Activated naive CD4-positive, alpha-beta T cell treated with anti-CD3 and anti-CD28 coated beads, Interleukin-2, amount 50 U/mL, for 24 hours (primary cell): ENCODE results near the gene PIMREG.

Source experiments
- H3K27ac Mint-ChIP-seq: one replicate; pipeline ENCODE4 v1.8.0; 2021; ENCODE audit warnings: mild to moderate bottlenecking, mixed read lengths
- H3K27me3 Mint-ChIP-seq: one replicate; pipeline ENCODE4 v1.8.0; 2021; ENCODE audit warnings: mixed read lengths
- H3K36me3 Mint-ChIP-seq: one replicate; pipeline ENCODE4 v1.8.0; 2021; ENCODE audit warnings: mixed read lengths
- H3K4me1 Mint-ChIP-seq: one replicate; pipeline ENCODE4 v1.8.0; 2021; ENCODE audit warnings: mixed read lengths
- H3K4me3 Mint-ChIP-seq: one replicate; pipeline ENCODE4 v1.8.0; 2021; ENCODE audit warnings: mild to moderate bottlenecking, mixed read lengths
- H3K9me3 Mint-ChIP-seq: one replicate; pipeline ENCODE4 v1.8.0; 2021; ENCODE audit warnings: mixed read lengths

Gene PIMREG, protein sequence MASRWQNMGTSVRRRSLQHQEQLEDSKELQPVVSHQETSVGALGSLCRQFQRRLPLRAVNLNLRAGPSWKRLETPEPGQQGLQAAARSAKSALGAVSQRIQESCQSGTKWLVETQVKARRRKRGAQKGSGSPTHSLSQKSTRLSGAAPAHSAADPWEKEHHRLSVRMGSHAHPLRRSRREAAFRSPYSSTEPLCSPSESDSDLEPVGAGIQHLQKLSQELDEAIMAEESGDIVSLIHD

DNA sequence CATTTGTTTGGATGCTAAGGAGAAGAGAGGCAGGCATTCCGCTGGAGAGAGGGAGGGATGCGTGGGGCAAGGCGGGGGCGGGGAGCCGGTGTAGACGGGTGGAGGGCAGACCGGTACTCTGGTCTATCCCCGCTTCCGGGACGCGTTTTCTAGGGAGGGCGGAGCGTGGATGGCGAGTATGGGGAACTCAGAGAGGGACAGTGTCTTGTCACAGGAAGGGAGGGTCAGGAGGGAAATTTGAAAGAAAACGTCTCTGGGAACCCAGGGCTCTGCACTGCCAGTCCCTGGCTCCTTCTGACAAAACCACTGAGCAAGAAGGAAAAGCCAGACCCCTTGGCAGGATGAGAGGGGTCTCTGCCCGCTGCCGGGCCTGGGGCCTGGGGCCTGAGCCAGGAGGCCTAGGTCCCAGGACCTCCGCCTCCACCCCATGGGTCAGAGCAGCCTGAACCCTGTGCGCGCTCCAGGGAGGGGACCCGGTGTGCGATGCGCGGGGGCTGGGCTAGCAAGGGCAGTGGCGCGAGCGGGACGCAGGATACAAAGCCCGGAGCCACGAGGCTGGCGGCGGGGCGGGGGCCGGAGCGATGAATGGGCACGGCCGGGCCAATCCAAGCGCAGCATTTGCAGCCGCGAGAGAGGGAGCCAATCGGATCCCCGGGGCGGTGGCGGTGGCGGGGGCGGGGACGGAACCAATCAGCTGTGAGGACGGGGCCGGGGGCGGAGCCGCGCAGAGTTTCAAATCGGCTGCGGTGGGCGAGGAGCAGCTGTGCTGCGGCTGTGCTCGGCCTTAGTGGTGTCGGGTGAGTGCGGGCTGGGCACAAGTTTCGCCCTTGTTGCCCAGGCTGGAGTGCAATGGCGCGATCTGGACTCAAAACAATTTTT is at the start of gene PIMREG:
TSS of gene PIMREG (plus strand) at position 764 of the 879 bp plus-strand sequence. CDS start 656 bp downstream, outside the sequence.
- H3K27ac Mint-ChIP-seq: peak within 1 kb of the TSS; percentile 97
- no peaks in the 10 kb centered on the region for H3K36me3 Mint-ChIP-seq
- H3K27me3 Mint-ChIP-seq: no peaks in the 10 kb centered on the region
- peaks cover 14% of the 10 kb centered on the region for H3K4me1 Mint-ChIP-seq
- H3K4me3 Mint-ChIP-seq: peak within 1 kb of the TSS; percentile 96
- H3K9me3 Mint-ChIP-seq: no peaks in the 10 kb centered on the region

DNA sequence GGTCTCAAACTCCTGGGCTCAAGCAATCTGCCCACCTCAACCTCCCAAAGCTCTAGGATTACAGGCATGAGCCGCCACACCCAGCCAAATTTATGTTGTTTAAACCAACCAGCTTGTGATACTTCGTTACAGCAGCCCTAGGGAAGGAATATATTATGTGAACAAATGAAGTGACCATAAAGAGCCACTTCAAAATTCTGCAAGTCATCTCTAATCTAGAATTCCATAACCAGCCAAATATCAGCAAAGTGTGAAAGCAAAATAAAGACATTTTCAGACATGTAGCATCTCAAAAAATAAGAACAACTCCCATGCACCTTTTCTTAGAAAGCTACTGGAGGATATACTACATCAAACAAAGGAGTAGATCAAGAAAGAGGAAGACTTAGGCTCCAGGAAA is 45.3 kb upstream of the PIMREG start:
- Mint-ChIP-seq H3K9me3 (no peaks in the 10 kb centered on the region), H3K27ac (no peak overlapping the region), H3K36me3 (no peaks in the 10 kb centered on the region), H3K4me3 (no peak overlapping the region), H3K4me1 (no peaks in the 10 kb centered on the region), H3K27me3 (peaks cover 19% of the 10 kb centered on the region)

DNA sequence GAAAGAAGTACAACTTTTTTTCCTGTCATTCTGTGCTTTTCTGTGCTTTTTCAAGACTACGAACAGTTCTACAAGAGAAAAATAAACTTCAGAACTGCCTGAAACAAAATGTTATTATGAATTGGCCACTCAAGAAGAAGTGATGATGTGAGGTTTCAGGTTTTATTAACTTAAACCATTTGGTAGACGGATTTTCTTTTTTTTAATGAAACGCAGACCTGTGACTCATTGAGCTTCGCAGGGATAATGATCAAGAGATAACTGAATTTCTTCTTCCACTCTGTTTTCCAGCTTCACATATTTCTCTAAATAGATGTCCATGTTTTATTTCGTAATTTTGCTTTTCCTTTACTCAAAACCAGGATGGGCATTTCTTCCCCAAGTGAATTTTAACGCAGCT is 42.0 kb upstream of the PIMREG start:
- H3K27me3 Mint-ChIP-seq: peaks cover 11% of the 10 kb centered on the region
- H3K9me3 Mint-ChIP-seq: no peaks in the 10 kb centered on the region
- no peaks in the 10 kb centered on the region for H3K4me1 Mint-ChIP-seq
- H3K36me3 Mint-ChIP-seq: no peaks in the 10 kb centered on the region
- no peak overlapping the region for H3K4me3 Mint-ChIP-seq
- no peak overlapping the region for H3K27ac Mint-ChIP-seq

DNA sequence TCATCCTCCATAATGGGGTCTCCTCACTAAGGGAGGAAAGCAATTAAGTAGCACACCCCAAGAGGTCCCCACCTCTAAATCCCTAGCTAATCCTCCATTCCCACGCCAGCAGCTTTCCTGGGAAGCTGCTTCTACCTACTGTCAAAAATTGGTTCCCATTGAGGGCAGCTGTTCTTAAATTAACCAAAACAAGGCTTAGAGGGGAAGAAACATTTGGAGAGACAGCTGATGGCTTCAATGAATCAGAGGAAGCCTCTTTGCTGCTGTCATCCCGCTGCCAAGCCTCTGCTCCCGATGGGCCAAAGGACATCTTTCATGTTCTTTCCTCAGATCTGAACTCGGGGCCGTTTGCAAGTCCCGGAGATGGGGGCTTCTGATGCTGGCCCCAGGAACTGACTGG is 36.0 kb upstream of the PIMREG start:
- Mint-ChIP-seq H3K27me3 (peaks cover 6% of the 10 kb centered on the region), H3K27ac (no peak overlapping the region), H3K9me3 (no peaks in the 10 kb centered on the region), H3K4me3 (no peak overlapping the region), H3K36me3 (no peaks in the 10 kb centered on the region), H3K4me1 (no peaks in the 10 kb centered on the region)

DNA sequence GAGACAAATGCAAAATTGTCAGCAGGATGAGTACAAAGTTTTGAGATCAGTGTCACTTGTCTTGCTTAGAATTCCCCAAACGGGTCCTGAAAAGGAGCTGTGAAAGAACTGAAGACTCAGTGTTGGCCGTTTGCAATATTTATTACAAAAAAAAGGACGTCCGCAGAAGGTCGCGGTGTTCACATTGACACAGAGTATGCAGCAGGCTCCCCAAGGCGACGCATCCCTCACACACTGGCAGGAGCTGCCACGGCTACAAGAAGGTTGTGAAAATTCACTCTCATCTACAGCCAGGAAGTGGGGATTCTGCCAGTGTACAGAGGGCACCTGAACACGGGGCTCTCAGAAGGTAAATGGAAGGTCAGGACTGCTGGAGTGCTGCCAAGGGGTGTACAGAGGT is 35.5 kb upstream of the PIMREG start:
- no peaks in the 10 kb centered on the region for H3K36me3 Mint-ChIP-seq
- H3K9me3 Mint-ChIP-seq: no peaks in the 10 kb centered on the region
- H3K4me3 Mint-ChIP-seq: no peak overlapping the region
- H3K27ac Mint-ChIP-seq: no peak overlapping the region
- H3K4me1 Mint-ChIP-seq: no peaks in the 10 kb centered on the region
- peaks cover 6% of the 10 kb centered on the region for H3K27me3 Mint-ChIP-seq

DNA sequence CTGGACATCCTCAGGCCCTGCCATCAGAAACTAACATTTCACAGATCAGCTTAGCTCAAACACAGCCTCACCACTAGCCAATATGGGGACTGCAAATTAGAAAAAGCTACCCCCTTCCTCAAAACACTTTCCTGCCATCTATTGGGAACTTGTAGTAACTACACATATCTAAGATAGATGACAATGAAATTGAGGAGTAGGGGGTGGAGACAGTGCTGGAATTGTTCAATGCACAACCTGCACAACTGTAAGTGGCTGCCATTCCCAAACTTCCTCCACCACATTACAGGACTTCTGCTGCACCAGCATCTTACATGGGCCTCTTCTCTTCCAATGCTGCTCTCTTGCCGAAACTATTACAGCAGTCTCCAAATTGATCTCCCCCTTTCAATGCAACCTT is 31.2 kb upstream of the PIMREG start:
- no peaks in the 10 kb centered on the region for H3K27me3 Mint-ChIP-seq

DNA sequence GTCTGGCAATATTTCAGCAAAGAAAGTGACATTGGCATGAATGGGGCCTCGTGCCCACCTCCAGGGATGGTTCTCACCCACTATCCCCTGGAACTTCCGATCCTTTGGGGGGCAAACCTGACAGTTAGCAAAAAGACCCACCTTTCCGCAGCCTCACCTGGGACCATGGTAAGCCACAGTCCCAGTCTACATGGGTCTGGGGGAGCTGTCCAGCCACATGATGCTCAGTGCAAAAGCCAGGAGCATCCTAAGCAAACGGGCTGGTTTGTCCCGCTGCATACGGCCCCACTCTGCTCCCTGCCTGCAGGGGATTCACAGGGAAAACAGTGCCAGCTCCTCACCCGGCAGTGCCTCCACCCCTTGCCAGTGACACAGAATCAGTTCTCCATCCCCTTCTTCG is 28.6 kb upstream of the PIMREG start:
- H3K4me1 Mint-ChIP-seq: no peaks in the 10 kb centered on the region
- no peaks in the 10 kb centered on the region for H3K36me3 Mint-ChIP-seq
- no peak overlapping the region for H3K27ac Mint-ChIP-seq
- no peaks in the 10 kb centered on the region for H3K9me3 Mint-ChIP-seq
- no peaks in the 10 kb centered on the region for H3K27me3 Mint-ChIP-seq
- H3K4me3 Mint-ChIP-seq: no peak overlapping the region

More for the DNA sequence above, 31.2 kb upstream of the PIMREG start:
- Mint-ChIP-seq H3K27ac (no peak overlapping the region), H3K9me3 (no peaks in the 10 kb centered on the region), H3K4me3 (no peak overlapping the region), H3K4me1 (no peaks in the 10 kb centered on the region), H3K36me3 (no peaks in the 10 kb centered on the region)

DNA sequence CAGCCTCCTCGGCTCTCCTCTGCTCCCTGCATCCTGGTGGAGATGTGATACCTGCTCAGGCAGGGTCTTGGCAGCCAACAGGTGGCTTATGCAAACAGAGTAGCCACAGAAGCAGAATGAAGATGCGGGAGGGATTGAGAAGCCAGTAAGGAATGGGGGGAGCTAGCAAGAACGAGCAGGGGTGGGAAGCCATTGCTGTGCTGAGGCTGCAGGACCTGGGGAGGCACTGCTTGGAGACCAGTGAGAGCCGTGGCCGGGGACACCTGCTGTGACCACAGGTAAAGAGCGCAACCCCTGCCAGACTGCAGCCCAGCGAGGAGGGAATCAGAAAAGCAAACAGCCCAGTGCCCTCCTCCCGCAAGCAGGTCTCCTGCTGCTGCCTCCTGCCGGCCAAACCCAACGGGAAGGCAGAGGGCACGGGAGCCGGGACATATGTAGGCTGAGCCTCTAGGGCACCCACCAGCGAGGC is 24.0 kb upstream of the PIMREG start:
- no peaks in the 10 kb centered on the region for H3K36me3 Mint-ChIP-seq
- no peak overlapping the region for H3K27ac Mint-ChIP-seq
- H3K4me1 Mint-ChIP-seq: peaks cover 3% of the 10 kb centered on the region

DNA sequence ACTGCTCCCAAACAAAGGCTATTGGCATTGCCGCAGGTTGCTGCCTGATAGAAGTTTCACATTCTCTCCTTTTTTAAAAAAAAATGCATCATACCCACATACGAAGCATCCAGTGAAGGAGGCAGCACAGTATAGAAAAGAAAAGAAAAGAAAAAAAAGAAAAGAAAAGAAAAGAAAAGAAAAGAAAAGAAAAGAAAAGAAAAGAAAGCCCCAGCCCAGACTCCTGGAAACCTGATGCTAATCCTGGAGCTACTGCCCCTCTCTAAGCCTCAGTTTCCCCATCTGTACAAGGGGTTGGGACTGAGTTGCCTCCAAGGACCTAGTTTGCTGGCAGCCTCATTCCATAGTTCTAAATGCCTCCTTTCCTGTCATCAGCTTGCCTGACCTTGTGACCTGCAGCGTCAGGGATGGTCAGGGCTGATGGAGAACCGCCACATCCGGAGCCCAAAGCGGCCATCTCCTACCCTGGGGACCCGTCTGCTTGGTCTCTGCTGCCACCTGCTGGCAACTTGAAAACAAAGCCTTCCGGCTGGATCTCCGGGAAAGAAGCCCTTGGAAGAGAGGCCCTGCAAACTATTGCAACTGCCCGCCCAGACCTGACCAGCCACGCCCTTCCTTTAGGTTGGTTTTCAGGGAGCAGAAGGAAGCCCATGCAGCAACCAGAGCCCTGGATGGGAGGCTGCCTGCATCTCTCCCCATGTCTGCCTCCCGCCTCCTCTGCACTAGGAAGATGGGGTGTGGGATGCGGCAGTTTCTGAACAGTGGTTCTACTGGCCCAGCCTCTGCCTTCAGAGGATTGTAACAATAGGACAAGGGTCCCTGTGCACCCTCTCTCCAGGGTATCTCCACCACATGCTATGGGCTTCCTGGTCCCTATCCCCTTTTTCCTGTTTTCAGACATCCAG is 22.3 kb upstream of the PIMREG start:
- H3K4me3 Mint-ChIP-seq: no peak overlapping the region
- H3K36me3 Mint-ChIP-seq: no peaks in the 10 kb centered on the region
- no peaks in the 10 kb centered on the region for H3K27me3 Mint-ChIP-seq
- H3K9me3 Mint-ChIP-seq: no peaks in the 10 kb centered on the region
- H3K27ac Mint-ChIP-seq: no peak overlapping the region
- peaks cover 5% of the 10 kb centered on the region for H3K4me1 Mint-ChIP-seq

More for the DNA sequence above, 24.0 kb upstream of the PIMREG start:
- H3K4me3 Mint-ChIP-seq: no peak overlapping the region
- H3K9me3 Mint-ChIP-seq: no peaks in the 10 kb centered on the region
- H3K27me3 Mint-ChIP-seq: no peaks in the 10 kb centered on the region

DNA sequence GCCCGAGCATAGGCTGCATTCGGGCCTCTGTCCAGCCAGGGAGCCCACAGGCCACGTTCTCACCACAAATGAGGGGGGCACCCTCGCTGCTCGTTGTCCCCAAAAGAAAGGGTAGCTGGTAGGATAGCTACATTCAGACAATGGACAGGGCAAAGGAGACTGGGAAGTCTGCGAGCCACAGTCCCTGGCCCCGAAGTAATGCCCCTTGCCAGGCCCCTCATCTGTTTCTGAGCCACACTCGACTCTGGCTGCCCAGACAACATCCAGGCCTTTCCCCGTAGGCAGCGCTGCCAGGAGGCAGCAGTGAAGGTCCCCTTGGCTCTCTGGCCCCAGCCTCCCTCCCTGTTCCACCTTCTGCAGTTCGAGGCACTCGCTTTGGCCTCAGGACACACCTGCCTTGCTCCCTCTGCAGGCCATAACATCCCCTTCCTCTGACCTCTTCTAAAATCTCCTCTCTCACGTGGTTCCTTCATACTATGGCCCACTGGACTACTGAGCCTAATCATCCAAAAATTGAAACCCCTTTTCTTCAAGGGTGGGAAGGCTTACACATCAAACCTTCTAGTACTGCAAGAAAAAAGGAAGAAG is 21.5 kb upstream of the PIMREG start:
- H3K4me3 Mint-ChIP-seq: no peak overlapping the region
- no peaks in the 10 kb centered on the region for H3K27me3 Mint-ChIP-seq
- no peaks in the 10 kb centered on the region for H3K9me3 Mint-ChIP-seq
- H3K36me3 Mint-ChIP-seq: no peaks in the 10 kb centered on the region
- no peak overlapping the region for H3K27ac Mint-ChIP-seq
- peaks cover 13% of the 10 kb centered on the region for H3K4me1 Mint-ChIP-seq

DNA sequence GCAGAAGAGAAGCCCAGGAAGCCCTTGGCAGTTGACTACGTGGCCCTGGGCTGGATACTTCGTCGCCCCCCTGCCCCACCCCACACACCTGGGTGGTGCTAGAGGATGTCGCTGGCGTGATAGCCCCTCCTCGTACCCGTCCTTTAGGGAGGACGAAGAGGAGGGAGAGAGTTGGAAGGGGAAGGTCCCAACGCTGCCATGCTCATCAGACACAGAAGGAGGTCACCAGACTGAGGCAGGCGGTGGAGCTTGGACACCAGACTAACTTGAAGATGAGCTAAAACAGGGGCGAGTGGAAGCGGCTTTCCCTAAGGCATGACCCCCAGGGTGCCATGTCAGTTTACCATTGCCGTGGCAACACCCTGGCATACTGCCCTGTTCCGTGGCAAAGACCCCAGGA is 20.3 kb upstream of the PIMREG start:
- no peaks in the 10 kb centered on the region for H3K36me3 Mint-ChIP-seq
- H3K4me1 Mint-ChIP-seq: peaks cover 19% of the 10 kb centered on the region
- no peak overlapping the region for H3K4me3 Mint-ChIP-seq
- H3K27ac Mint-ChIP-seq: no peak overlapping the region
- no peaks in the 10 kb centered on the region for H3K9me3 Mint-ChIP-seq
- H3K27me3 Mint-ChIP-seq: no peaks in the 10 kb centered on the region

DNA sequence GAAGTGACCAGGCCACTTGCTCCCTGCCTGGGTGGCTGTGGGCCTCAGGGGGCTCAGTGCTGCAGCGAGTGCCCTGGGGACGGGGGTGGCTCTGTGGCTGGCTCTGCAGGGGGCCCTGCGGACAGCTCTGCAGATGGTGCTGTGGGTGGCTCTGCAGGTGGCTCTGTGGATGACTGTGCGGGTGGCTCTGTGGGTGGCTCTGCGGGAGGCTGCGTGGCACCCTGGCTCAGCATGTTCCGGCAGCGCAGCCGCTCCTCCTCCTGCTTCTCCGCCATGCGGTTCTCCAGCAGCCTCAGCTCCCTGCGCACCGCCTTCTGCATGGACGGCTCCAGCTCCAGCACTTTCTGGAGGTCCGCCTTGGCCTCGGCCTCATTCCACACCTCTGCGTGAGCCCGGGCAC is 18.8 kb upstream of the PIMREG start:
- H3K4me1 Mint-ChIP-seq: peaks cover 19% of the 10 kb centered on the region
- no peak overlapping the region for H3K27ac Mint-ChIP-seq
- no peak overlapping the region for H3K4me3 Mint-ChIP-seq
- no peaks in the 10 kb centered on the region for H3K27me3 Mint-ChIP-seq
- H3K36me3 Mint-ChIP-seq: peaks cover 3% of the 10 kb centered on the region
- no peaks in the 10 kb centered on the region for H3K9me3 Mint-ChIP-seq

DNA sequence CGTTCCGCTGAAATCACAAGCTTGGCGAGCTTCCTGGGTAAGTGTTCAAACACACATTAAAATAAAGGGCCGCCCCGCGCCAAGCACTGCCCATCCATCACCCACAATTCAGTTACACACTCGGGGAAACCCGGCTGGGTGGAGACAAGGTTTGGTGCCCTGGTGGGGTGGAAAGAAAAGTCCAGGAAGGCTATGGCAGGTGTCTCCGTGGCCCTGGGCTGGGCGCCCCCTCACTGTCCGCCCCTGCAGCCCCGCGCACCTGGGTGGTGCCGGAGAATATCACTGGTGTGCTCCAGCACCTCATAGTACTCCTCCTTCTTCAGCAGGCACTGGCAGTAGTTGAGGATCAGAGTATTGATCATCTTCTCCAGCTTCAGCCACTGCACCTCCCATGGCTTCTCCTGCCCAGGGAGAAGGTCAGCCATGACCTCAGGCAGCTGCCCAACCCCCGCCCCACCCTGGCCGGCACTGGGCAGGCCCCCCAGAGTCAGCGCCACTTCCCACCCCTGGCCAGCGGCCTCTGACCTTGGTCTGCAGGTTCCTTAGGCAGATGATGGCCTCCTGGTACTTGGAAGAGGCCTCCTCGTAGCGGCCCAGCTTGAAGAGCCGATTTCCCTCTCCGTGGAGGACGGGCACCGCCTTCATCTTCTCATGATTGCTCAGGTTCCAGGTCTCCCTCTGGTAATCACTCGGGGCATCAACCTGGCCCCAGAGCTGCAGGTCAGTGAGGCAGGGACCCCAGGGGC is 17.7 kb upstream of the PIMREG start:
- Mint-ChIP-seq H3K9me3 (no peaks in the 10 kb centered on the region), H3K4me1 (peaks cover 19% of the 10 kb centered on the region), H3K27ac (no peak overlapping the region), H3K4me3 (no peak overlapping the region), H3K36me3 (peaks cover 3% of the 10 kb centered on the region), H3K27me3 (no peaks in the 10 kb centered on the region)

DNA sequence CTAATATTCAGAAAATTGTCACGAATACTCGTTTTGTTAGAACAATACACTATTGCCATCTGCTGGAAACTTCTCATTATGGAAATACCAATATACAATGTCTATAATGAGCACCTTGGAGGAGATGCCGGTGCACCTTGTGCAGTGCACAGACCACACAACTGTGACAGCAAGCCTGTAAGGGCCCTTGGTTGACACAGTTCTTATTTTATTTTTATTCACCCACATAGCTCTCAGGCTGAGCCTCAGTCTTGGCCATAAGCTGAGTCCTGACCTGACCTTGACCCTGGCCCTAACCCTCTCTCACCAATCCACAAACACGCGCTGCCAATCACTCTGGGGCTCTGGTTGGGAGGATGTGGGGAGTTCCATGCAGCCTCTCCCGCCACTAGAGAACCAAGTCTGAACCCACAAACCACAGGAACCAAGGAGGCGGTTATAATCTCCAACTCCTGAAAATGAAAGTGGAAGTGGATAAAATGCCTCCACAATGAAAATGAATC is 16.9 kb upstream of the PIMREG start:
- H3K4me3 Mint-ChIP-seq: peak overlapping the region; percentile 62

More for the DNA sequence above, 16.9 kb upstream of the PIMREG start:
- Mint-ChIP-seq H3K27me3 (no peaks in the 10 kb centered on the region), H3K4me1 (peaks cover 19% of the 10 kb centered on the region), H3K9me3 (no peaks in the 10 kb centered on the region), H3K36me3 (peaks cover 3% of the 10 kb centered on the region), H3K27ac (peak overlapping the region; percentile 83)
